ENCODE measurements around the gene WIZ.

- TF ChIP-seq POLR2A (IDR thresholded peaks at IDR 0.05; ENCODE audit: low read depth, low read length) (no peak), POLR2AphosphoS5 (IDR thresholded peaks at IDR 0.05; ENCODE audit: low read depth, low read length) (peak; percentile 25; the same call in 1 of the 2 replicates)
These were observed 28.5 kb downstream of the WIZ start for GRCh38 chr19:15421136-15421695.
